HCT116 (cell line): Measurements from ENCODE around the gene COL3A1. TPM values are rescaled to one million over a fixed set of nuclear protein-coding genes. Genes with fewer than 3 reads are reported as not detected.
A peak's percentile ranks its signal among the peaks of the same experiment; 100 is the strongest.

Source experiments
- ATAC-seq: fragments of 200-7000 bp; cut with Tn5 transposase; 2 replicates; pipeline ENCODE4 v1.9.1; 2020; ENCODE audit warnings: mild to moderate bottlenecking, moderate library complexity
- Bru-seq: library from RNA; stranded (reverse); fragments of 400-500 nt; gene quantifications from one replicate; lab custom pipeline; 2021; lab: Mats Ljungman, UMichigan
- BruChase-seq, 2 experiments: library from RNA; stranded (reverse); fragments of 400-500 nt; gene quantifications; one replicate each; lab custom pipeline; 2021; lab: Mats Ljungman, UMichigan
- BruUV-seq: library from RNA; stranded (reverse); fragments of 400-500 nt; replicated peaks from 2 replicates; lab custom pipeline; 2021; lab: Mats Ljungman, UMichigan
- CTCF ChIA-PET: fragments of 300-600 bp; sonication (Branson Sonifier 250); formaldehyde crosslinking; loops from one replicate; lab custom pipeline; 2021; ENCODE audit warnings: antibody characterized with exemption; lab: Charles Lee
- POLR2A ChIA-PET: fragments of 300-600, 350-600 bp; sonication (Branson Sonifier 250); formaldehyde crosslinking; loops from one replicate; lab custom pipeline; 2021; ENCODE audit warnings: antibody characterized with exemption; lab: Charles Lee
- RAD21 ChIA-PET, 2 experiments: fragments of 300-600 bp; sonication (Branson Sonifier 250); formaldehyde crosslinking; loops; one replicate each; lab custom pipeline; 2023; ENCODE audit warnings: low total read pairs in 2 of 2; ENCODE audit not compliant: uncharacterized antibody in 2 of 2, unreplicated experiment in 2 of 2, low non-redundant PET in 1 of 2; lab: Charles Lee
- DNase-seq: peaks from one replicate; pipeline ENCODE4 v3.0.0-alpha.2; 2010; ENCODE audit warnings: low read depth, low spot score
- H2AFZ ChIP-seq: fragments of 200-600 bp; shearing (Covaris generic), sonication (generic); 2 replicates; pipeline ENCODE4 v1.6.1; 2017; ENCODE audit warnings: low read depth, mixed run types, mixed read lengths, antibody characterized with exemption, low read length; ENCODE audit not compliant: poor library complexity, severe bottlenecking
- H3K27ac ChIP-seq: 2 replicates; pipeline ENCODE4 v1.5.1; 2012; ENCODE audit warnings: low read depth, low read length
- H3K27me3 ChIP-seq: fragments of 200-600 bp; sonication (generic); 2 replicates; pipeline ENCODE4 v1.6.1; 2016; ENCODE audit warnings: mixed run types, low read length, mixed read lengths; ENCODE audit not compliant: insufficient read depth
- H3K36me3 ChIP-seq, 2 experiments: fragments of 200-500 bp in 1 of 2; fragments of 200-600 bp in 1 of 2; sonication (Bioruptor generic) in 1 of 2; sonication (generic) in 1 of 2; 2 replicates each; pipeline versions ENCODE4 v1.5.1 to v1.6.1; 2014 to 2016; ENCODE audit warnings: low read length in 2 of 2, inconsistent platforms in 1 of 2, mixed read lengths in 1 of 2, mixed run types in 1 of 2; ENCODE audit not compliant: insufficient read depth in 2 of 2, control insufficient read depth in 1 of 2
- H3K4me1 ChIP-seq, 2 experiments: fragments of 200-600 bp in 1 of 2; sonication (generic) in 1 of 2; 2 replicates each; pipeline versions ENCODE4 v1.5.1 to v1.6.1; 2012 to 2017; ENCODE audit warnings: low read length in 2 of 2, inconsistent platforms in 1 of 2, mild to moderate bottlenecking in 1 of 2, mixed read lengths in 1 of 2, mixed run types in 1 of 2, moderate library complexity in 1 of 2; ENCODE audit not compliant: insufficient read depth in 2 of 2, control insufficient read depth in 1 of 2
- H3K4me2 ChIP-seq: fragments of 200-600 bp; sonication (generic); 2 replicates; pipeline ENCODE4 v1.6.1; 2017; ENCODE audit warnings: mixed run types, low read length, mixed read lengths
- H3K4me3 ChIP-seq, 2 experiments: fragments of 200-600 bp in 1 of 2; sonication (generic) in 1 of 2; replicated peaks in 1 of 2; 2 replicates each; pipeline ENCODE4 v1.5.1; 2011 to 2016; ENCODE audit warnings: low read length in 2 of 2, control low read depth in 1 of 2, low read depth in 1 of 2, mild to moderate bottlenecking in 1 of 2, mixed read lengths in 1 of 2, mixed run types in 1 of 2
- H3K79me2 ChIP-seq: fragments of 200-600 bp; sonication (generic); 2 replicates; pipeline ENCODE4 v1.6.1; 2017; ENCODE audit warnings: mild to moderate bottlenecking, mixed run types, low read length, moderate library complexity, mixed read lengths; ENCODE audit not compliant: insufficient read depth
- H3K9ac ChIP-seq: fragments of 200-600 bp; sonication (generic); 2 replicates; pipeline ENCODE4 v1.6.1; 2016; ENCODE audit warnings: low read length, mixed read lengths
- H3K9me2 ChIP-seq: fragments of 200-600 bp; sonication (generic), shearing (Covaris generic); 2 replicates; pipeline ENCODE4 v1.6.1; 2017; ENCODE audit warnings: mixed run types, mild to moderate bottlenecking, moderate library complexity; ENCODE audit not compliant: insufficient read depth
- H3K9me3 ChIP-seq, 2 experiments: fragments of 200-500 bp in 1 of 2; fragments of 200-600 bp in 1 of 2; sonication (Bioruptor generic) in 1 of 2; sonication (generic) in 1 of 2; 2 replicates each; pipeline ENCODE4 v1.6.1; 2014 to 2017; ENCODE audit warnings: low read length in 2 of 2, mixed read lengths in 2 of 2, inconsistent platforms in 1 of 2, low read depth in 1 of 2, mild to moderate bottlenecking in 1 of 2, mixed run types in 1 of 2, moderate library complexity in 1 of 2; ENCODE audit not compliant: control insufficient read depth in 1 of 2, insufficient read depth in 1 of 2
- H4K20me1 ChIP-seq: fragments of 200-600 bp; sonication (generic), shearing (Covaris generic); 2 replicates; pipeline ENCODE4 v1.6.1; 2017; ENCODE audit warnings: mixed run types, mild to moderate bottlenecking, moderate library complexity; ENCODE audit not compliant: insufficient read depth
- CTCF ChIP-seq, 3 experiments: fragments of 200-600 bp in 1 of 3; sonication (generic) in 1 of 3; IDR thresholded peaks in 2 of 3; conservative IDR thresholded peaks in 1 of 3; 2 replicates each; pipeline ENCODE4 v1.5.1; 2012 to 2017; ENCODE audit warnings: low read depth in 2 of 3, low read length in 2 of 3, antibody characterized with exemption in 1 of 3, borderline replicate concordance in 1 of 3, control low read depth in 1 of 3, mild to moderate bottlenecking in 1 of 3, mixed read lengths in 1 of 3, mixed run types in 1 of 3, moderate library complexity in 1 of 3; ENCODE audit not compliant: insufficient read depth in 1 of 3
- EZH2phosphoT487 ChIP-seq: fragments of 200-600 bp; IDR thresholded peaks from 2 replicates; pipeline ENCODE4 v1.6.1; 2018; ENCODE audit warnings: antibody characterized with exemption, borderline replicate concordance
- MAX ChIP-seq: IDR thresholded peaks from 2 replicates; pipeline ENCODE4 v1.6.1; 2012
- SP1 ChIP-seq: IDR thresholded peaks from 2 replicates; pipeline ENCODE4 v1.6.1; 2012; ENCODE audit warnings: low read depth
- TCF7L2 ChIP-seq: IDR thresholded peaks from 2 replicates; pipeline ENCODE4 v1.7.0; 2011; ENCODE audit warnings: borderline replicate concordance, inconsistent platforms; ENCODE audit not compliant: insufficient read depth, insufficient read length; ENCODE audit errors: extremely low read depth
- ZBTB33 ChIP-seq: IDR thresholded peaks from 2 replicates; pipeline ENCODE4 v1.6.1; 2011; ENCODE audit warnings: mild to moderate bottlenecking, low read length, moderate library complexity; ENCODE audit not compliant: insufficient replicate concordance; ENCODE audit errors: extremely low read depth
- intact Hi-C: fragments of 100-400 bp; cut with micrococcal nuclease; formaldehyde crosslinking; loops from 2 replicates; pipeline ENCODE4 v1.10.0; 2022
- long read RNA-seq: library from polyadenylated mRNA; unstranded; transcript quantifications from one replicate; pipeline ENCODE4 v2.0.0, GENCODE V29; 2021; ENCODE audit not compliant: unreplicated experiment
- polyA plus RNA-seq: library from polyadenylated mRNA; unstranded; fragments of >200 nt; gene quantifications from 2 replicates; pipeline ENCODE4 v1.2.1, GENCODE V29; 2012; ENCODE audit warnings: missing spikeins
- total RNA-seq: library from RNA; stranded (reverse); gene quantifications from one replicate; pipeline ENCODE4 v1.2.1, GENCODE V29; 2021; ENCODE audit not compliant: unreplicated experiment

COL3A1 gene
- total RNA-seq (1.0 TPM), Bru-seq, nascent RNA (percentile 18 among the genes with signal in this experiment), BruChase-seq, experiment 1, labeled RNA remaining after a 6-hour chase (percentile 5 among the genes with signal in this experiment), BruChase-seq, experiment 2, labeled RNA remaining after a 2-hour chase (percentile 7 among the genes with signal in this experiment)
- 0.02 and 0.05 TPM in 2 replicates for polyA plus RNA-seq
- long read RNA-seq, full-length matches to known transcripts = 1 of 1 reads
- long read RNA-seq, partial matches to known transcripts = 0 of 1 reads
- long read RNA-seq, other reads (novel, unspliced or antisense) = 0 of 1 reads

- H3K4me1 ChIP-seq = peaks cover 0 to 15% of the 10 kb centered on the region in 2 experiments; a peak in 2 of 4 replicates
- H4K20me1 ChIP-seq = no peaks in the 10 kb centered on the region
- CTCF ChIA-PET = interaction anchor here (0.8 to 1.3 kb wide), 2 partner anchors 10 to 450 kb away, joined by 3 to 6 read pairs; no protein-coding TSS in a partner anchor
- DNase-seq = no peak
- H3K4me3 ChIP-seq = no peak within 1 kb of the TSS
- TF ChIP-seq SP1 = no peak
- TF ChIP-seq CTCF (IDR thresholded peaks at IDR 0.05 in 2 of 3, conservative IDR thresholded peaks at IDR 0.05 in 1 of 3; ENCODE audit: borderline replicate concordance in 1 of 3, insufficient read depth in 1 of 3, low read depth in 2 of 3, low read length in 2 of 3) = no peak
- TF ChIP-seq ZBTB33 = no peak
- no peak for TF ChIP-seq TCF7L2
- TF ChIP-seq MAX = no peak
- no peak for TF ChIP-seq EZH2phosphoT487
- TF ChIP-seq, all 23 proteins: peak for 0
- ATAC-seq = no peak
- H2AFZ ChIP-seq = peak within 1 kb of the TSS; percentile 12
- H3K9ac ChIP-seq = no peak within 1 kb of the TSS
- H3K27ac ChIP-seq = no peak within 1 kb of the TSS
- no peaks in the 10 kb centered on the region for H3K9me3 ChIP-seq
- H3K27me3 ChIP-seq = no peaks in the 10 kb centered on the region
- intact Hi-C loops = loop anchor here (10.0 kb wide), 1 partner anchor 1129 kb away; no protein-coding TSS in a partner anchor
- BruUV-seq = no TSS peak
- H3K9me2 ChIP-seq = no peaks in the 10 kb centered on the region
- no peaks in the 10 kb centered on the region for H3K36me3 ChIP-seq
- no peak within 1 kb of the TSS for H3K4me2 ChIP-seq
- H3K79me2 ChIP-seq = no peaks in the 10 kb centered on the region
- RAD21 ChIA-PET = no interaction called here
- POLR2A ChIA-PET = no interaction called here
These were observed at the start of gene COL3A1 for GRCh38 chr2:188974164-188974563. TSS of gene COL3A1 (plus strand) at chr2:188974373. CDS start at chr2:188974490, 117 bp downstream.
